Upper lobe of left lung (tissue), 4 donors: Measurements from ENCODE around the gene LCOR.
"Not testable (repeated sequence)": the region's sequence is repeated elsewhere in the genome, so short reads cannot be mapped to it uniquely, and the experiment has no call there.

ENCODE experiments used
- EP300 ChIP-seq, 4 donors: sonication (generic); formaldehyde crosslinking; IDR thresholded peaks; one replicate each; pipeline ENCODE4 v1.5.1; 2017; ENCODE audit warnings: antibody characterized with exemption in 4 of 4, control low read depth in 2 of 4
- POLR2A ChIP-seq, 4 donors: fragments of 450-650 bp; IDR thresholded peaks; one replicate each; pipeline ENCODE4 v1.5.1; 2016 to 2017; ENCODE audit warnings: antibody characterized with exemption in 4 of 4, mild to moderate bottlenecking in 2 of 4
- POLR2AphosphoS5 ChIP-seq, 2 donors: sonication (generic); formaldehyde crosslinking; IDR thresholded peaks; one replicate each; pipeline ENCODE4 v1.5.1; 2017; ENCODE audit warnings: antibody characterized with exemption in 2 of 2
- TF ChIP-seq, protein P1 (sequence below), 6 experiments: fragments of 450-650 bp in 4 of 6; fragments of 200-600 bp in 2 of 6; sonication (generic) in 2 of 6; IDR thresholded peaks; one replicate each; pipeline ENCODE4 v1.5.1; 2016 to 2019; ENCODE audit warnings: antibody characterized with exemption in 6 of 6

DNA sequence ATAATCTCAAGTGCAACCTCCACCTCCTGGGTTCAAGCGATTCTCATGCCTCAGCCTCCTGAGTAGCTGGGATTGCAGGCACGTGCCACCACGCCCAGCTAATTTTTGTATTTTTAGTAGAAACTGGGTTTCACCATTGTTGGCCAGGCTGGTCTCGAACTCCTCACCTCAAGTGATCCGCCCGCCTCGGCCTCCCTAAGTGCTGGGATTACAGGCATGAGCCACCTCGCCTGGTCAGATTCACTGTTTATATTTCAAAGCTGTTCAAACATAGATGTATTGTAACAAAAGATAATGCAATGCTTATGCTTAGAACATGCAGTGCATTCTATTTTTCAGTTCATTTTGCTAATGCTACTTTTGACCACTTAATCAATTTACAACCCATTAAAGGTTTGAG lies 111.1 kb downstream of the LCOR start:
- TF ChIP-seq, protein P1, sequence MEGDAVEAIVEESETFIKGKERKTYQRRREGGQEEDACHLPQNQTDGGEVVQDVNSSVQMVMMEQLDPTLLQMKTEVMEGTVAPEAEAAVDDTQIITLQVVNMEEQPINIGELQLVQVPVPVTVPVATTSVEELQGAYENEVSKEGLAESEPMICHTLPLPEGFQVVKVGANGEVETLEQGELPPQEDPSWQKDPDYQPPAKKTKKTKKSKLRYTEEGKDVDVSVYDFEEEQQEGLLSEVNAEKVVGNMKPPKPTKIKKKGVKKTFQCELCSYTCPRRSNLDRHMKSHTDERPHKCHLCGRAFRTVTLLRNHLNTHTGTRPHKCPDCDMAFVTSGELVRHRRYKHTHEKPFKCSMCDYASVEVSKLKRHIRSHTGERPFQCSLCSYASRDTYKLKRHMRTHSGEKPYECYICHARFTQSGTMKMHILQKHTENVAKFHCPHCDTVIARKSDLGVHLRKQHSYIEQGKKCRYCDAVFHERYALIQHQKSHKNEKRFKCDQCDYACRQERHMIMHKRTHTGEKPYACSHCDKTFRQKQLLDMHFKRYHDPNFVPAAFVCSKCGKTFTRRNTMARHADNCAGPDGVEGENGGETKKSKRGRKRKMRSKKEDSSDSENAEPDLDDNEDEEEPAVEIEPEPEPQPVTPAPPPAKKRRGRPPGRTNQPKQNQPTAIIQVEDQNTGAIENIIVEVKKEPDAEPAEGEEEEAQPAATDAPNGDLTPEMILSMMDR (IDR thresholded peaks at IDR 0.05): not testable (repeated sequence)
- TF ChIP-seq POLR2A, POLR2AphosphoS5, EP300 (IDR thresholded peaks at IDR 0.05): not testable (repeated sequence)
